Measurements from ENCODE around the gene TSPAN14.

TSPAN14 gene

GRCh38 chr10:80491251-80492102, 37.4 kb downstream of the TSPAN14 start:
- no peak for DNase-seq

- DNase-seq = no peak
These were observed 38.9 kb downstream of the TSPAN14 start for GRCh38 chr10:80492848-80493521.

GRCh38 chr10:80493522-80494051, 39.5 kb downstream of the TSPAN14 start:
- no peak for DNase-seq

GRCh38 chr10:80496555-80497172, 42.6 kb downstream of the TSPAN14 start:
- no peak for DNase-seq

GRCh38 chr10:80497187-80498077, 43.3 kb downstream of the TSPAN14 start:
- no peak for DNase-seq

- no peak for DNase-seq
These were observed 44.1 kb downstream of the TSPAN14 start for GRCh38 chr10:80498078-80498832.

- no peak for DNase-seq
These were observed 45.0 kb downstream of the TSPAN14 start for GRCh38 chr10:80498833-80499741.

- no peak for DNase-seq
These were observed 46.7 kb downstream of the TSPAN14 start for GRCh38 chr10:80500572-80501380.

- DNase-seq = no peak
These were observed 47.3 kb downstream of the TSPAN14 start for GRCh38 chr10:80501381-80501912.

GRCh38 chr10:80501913-80502521, 47.9 kb downstream of the TSPAN14 start:
- DNase-seq = no peak

- no peak for DNase-seq
These were observed 48.8 kb downstream of the TSPAN14 start for GRCh38 chr10:80502621-80503583.

- DNase-seq = no peak
These were observed 49.6 kb downstream of the TSPAN14 start for GRCh38 chr10:80503584-80504157.

- no peak for DNase-seq
These were observed 50.2 kb downstream of the TSPAN14 start for GRCh38 chr10:80504158-80504811.

- DNase-seq = no peak
These were observed 50.9 kb downstream of the TSPAN14 start for GRCh38 chr10:80504897-80505465.

- no peak for DNase-seq
These were observed 52.1 kb downstream of the TSPAN14 start for GRCh38 chr10:80506189-80506575.

GRCh38 chr10:80506836-80507487, 52.9 kb downstream of the TSPAN14 start:
- DNase-seq = no peak

Measured in NCI-H187 (cell line).